Right atrium auricular region (tissue), 2 donors: ENCODE measurements around the gene ATP6V0A4. TPM values are rescaled to one million over a fixed set of nuclear protein-coding genes. Genes with fewer than 3 reads are reported as not detected.
"Not testable (repeated sequence)": the region's sequence is repeated elsewhere in the genome, so short reads cannot be mapped to it uniquely, and the experiment has no call there.

ENCODE experiments used
- DNase-seq: peaks from one replicate; pipeline ENCODE4 v3.0.0-alpha.2; 2019; ENCODE audit warnings: low spot score
- H3K27ac ChIP-seq, 2 donors: fragments of 200-600 bp; sonication (generic); 1 replicate in 1 of 2; 2 replicates in 1 of 2; pipeline ENCODE4 v1.5.1; 2016 to 2019
- H3K27me3 ChIP-seq, 2 donors: fragments of 200-600 bp; sonication (generic); one replicate each; pipeline versions ENCODE4 v1.5.1 to v1.6.0; 2017 to 2019
- H3K36me3 ChIP-seq: fragments of 200-600 bp; sonication (generic); one replicate; pipeline ENCODE4 v1.5.1; 2016
- H3K4me1 ChIP-seq, 2 donors: fragments of 200-600 bp; sonication (generic); one replicate each; pipeline versions ENCODE4 v1.5.1 to v1.6.0; 2017 to 2019
- H3K4me3 ChIP-seq, 2 donors: fragments of 200-600 bp; sonication (generic); 1 replicate in 1 of 2; 2 replicates in 1 of 2; pipeline ENCODE4 v1.5.1; 2017 to 2019; ENCODE audit warnings: mild to moderate bottlenecking in 1 of 2, moderate library complexity in 1 of 2
- H3K9me3 ChIP-seq, 2 donors: fragments of 200-600 bp; sonication (generic); one replicate each; pipeline ENCODE4 v1.5.1; 2019
- CTCF ChIP-seq, 2 donors: fragments of 200-600 bp; sonication (generic); IDR thresholded peaks; one replicate each; pipeline ENCODE4 v1.5.1; 2019; ENCODE audit warnings: antibody characterized with exemption in 2 of 2
- total RNA-seq, 2 donors: library from RNA; depleted of rRNA; stranded (reverse); fragments of >200 nt; gene quantifications; one replicate each; pipeline ENCODE4 v1.1.0, GENCODE V29; 2016

The ATP6V0A4 gene
- total RNA-seq, 2 donors from 2014 or later: not detected

GRCh38 chr7:138738551-138739335 lies 59.3 kb downstream of the ATP6V0A4 start:
- Histone ChIP-seq H3K36me3 (no peaks in the 10 kb centered on the region), H3K27me3 (no peaks in the 10 kb centered on the region), H3K4me1 (no peaks in the 10 kb centered on the region), H3K9me3 (no peaks in the 10 kb centered on the region), H3K27ac (no peak overlapping the region), H3K4me3 (no peak overlapping the region)
- peak; percentile 77 for DNase-seq
- peak; percentile 71 to 87 for TF ChIP-seq CTCF (IDR thresholded peaks at IDR 0.05)

- no peak for TF ChIP-seq CTCF (IDR thresholded peaks at IDR 0.05)
- no peaks in the 10 kb centered on the region for H3K36me3 ChIP-seq
- no peak for DNase-seq
- H3K4me3 ChIP-seq: no peak overlapping the region
- H3K4me1 ChIP-seq: no peaks in the 10 kb centered on the region
- no peak overlapping the region for H3K27ac ChIP-seq
- no peaks in the 10 kb centered on the region for H3K27me3 ChIP-seq
- H3K9me3 ChIP-seq: no peaks in the 10 kb centered on the region
Observed at GRCh38 chr7:138738114-138738513, 59.9 kb downstream of the ATP6V0A4 start.

- Histone ChIP-seq H3K27ac (no peak overlapping the region), H3K9me3 (no peaks in the 10 kb centered on the region), H3K36me3 (no peaks in the 10 kb centered on the region), H3K4me1 (no peaks in the 10 kb centered on the region), H3K27me3 (no peaks in the 10 kb centered on the region), H3K4me3 (no peak overlapping the region)
- TF ChIP-seq CTCF (IDR thresholded peaks at IDR 0.05): no peak
- DNase-seq: no peak
Observed at GRCh38 chr7:138735399-138735798, 62.6 kb downstream of the ATP6V0A4 start.

GRCh38 chr7:138731733-138732132 lies 66.3 kb downstream of the ATP6V0A4 start:
- not testable (repeated sequence) for H3K4me1 ChIP-seq, H3K4me3 ChIP-seq, H3K27me3 ChIP-seq, H3K36me3 ChIP-seq, H3K9me3 ChIP-seq, DNase-seq, H3K27ac ChIP-seq

- Histone ChIP-seq H3K27ac (no peak overlapping the region), H3K4me3 (no peak overlapping the region), H3K36me3 (no peaks in the 10 kb centered on the region), H3K27me3 (no peaks in the 10 kb centered on the region), H3K9me3 (no peaks in the 10 kb centered on the region), H3K4me1 (no peaks in the 10 kb centered on the region)
- no peak for TF ChIP-seq CTCF (IDR thresholded peaks at IDR 0.05)
- DNase-seq: no peak
Observed at GRCh38 chr7:138729444-138729843, 68.6 kb downstream of the ATP6V0A4 start.

GRCh38 chr7:138727336-138728099 lies 70.5 kb downstream of the ATP6V0A4 start:
- Histone ChIP-seq H3K27me3 (no peaks in the 10 kb centered on the region), H3K4me3 (no peak overlapping the region), H3K4me1 (no peaks in the 10 kb centered on the region), H3K9me3 (no peaks in the 10 kb centered on the region), H3K36me3 (no peaks in the 10 kb centered on the region), H3K27ac (no peak overlapping the region)
- no peak for DNase-seq
- no peak for TF ChIP-seq CTCF (IDR thresholded peaks at IDR 0.05)
